ENCODE data around the gene EHD4. TPM values are rescaled to one million over a fixed set of nuclear protein-coding genes. Genes with fewer than 3 reads are reported as not detected.

EHD4 gene
- polyA plus RNA-seq, 3 donors = 12.8 to 16.0 (median 14.2) TPM

GRCh38 chr15:41961595-41962202 is 10.7 kb downstream of the EHD4 start:
- H3K9me3 Mint-ChIP-seq = no peaks in the 10 kb centered on the region
- no peak overlapping the region for H3K27ac Mint-ChIP-seq
- Histone ChIP-seq H3K4me2 (replicated peaks; ENCODE audit: extremely low read depth, low read length, poor library complexity, severe bottlenecking) (no peak overlapping the region), H3K79me2 (ENCODE audit: insufficient read depth, low read length) (peaks cover 99% of the 10 kb centered on the region), H3K36me3 (replicated peaks in 1 of 2; ENCODE audit: control insufficient read depth in 1 of 2, insufficient read depth in 2 of 2, low read length in 2 of 2) (peaks cover 6 to 16% of the 10 kb centered on the region in 2 donors), H4K20me1 (ENCODE audit: insufficient read depth, low read length) (peaks cover 56% of the 10 kb centered on the region), H2AFZ (ENCODE audit: insufficient read depth, low read depth, low read length, poor library complexity, severe bottlenecking) (no peak overlapping the region), H3K27me3 (ENCODE audit: control insufficient read depth in 2 of 2, insufficient read depth in 2 of 2, low read length in 2 of 2) (no peaks in the 10 kb centered on the region), H3K4me1 (ENCODE audit: control insufficient read depth in 1 of 2, insufficient read depth in 2 of 2, low read length in 2 of 2) (peaks cover 15 to 17% of the 10 kb centered on the region in 2 donors), H3K27ac (ENCODE audit: low read depth in 1 of 2, low read length in 2 of 2) (no peak overlapping the region), H3K9me3 (replicated peaks in 1 of 2; ENCODE audit: control insufficient read depth in 1 of 2, insufficient read depth in 1 of 2, low read length in 2 of 2) (no peaks in the 10 kb centered on the region), H3K4me3 (replicated peaks in 1 of 3; ENCODE audit: low read depth in 2 of 3, low read length in 3 of 3) (no peak overlapping the region), H3K9ac (ENCODE audit: insufficient read depth, low read length, poor library complexity, severe bottlenecking) (peak overlapping the region; percentile 7)
- H3K4me3 Mint-ChIP-seq = no peak overlapping the region
- intact Hi-C loops (cut with micrococcal nuclease) = no loop called here
- no CpG with 5 or more reads among the region's 1 CpG for WGBS (ENCODE audit: insufficient coverage)
- TF ChIP-seq, protein P1, sequence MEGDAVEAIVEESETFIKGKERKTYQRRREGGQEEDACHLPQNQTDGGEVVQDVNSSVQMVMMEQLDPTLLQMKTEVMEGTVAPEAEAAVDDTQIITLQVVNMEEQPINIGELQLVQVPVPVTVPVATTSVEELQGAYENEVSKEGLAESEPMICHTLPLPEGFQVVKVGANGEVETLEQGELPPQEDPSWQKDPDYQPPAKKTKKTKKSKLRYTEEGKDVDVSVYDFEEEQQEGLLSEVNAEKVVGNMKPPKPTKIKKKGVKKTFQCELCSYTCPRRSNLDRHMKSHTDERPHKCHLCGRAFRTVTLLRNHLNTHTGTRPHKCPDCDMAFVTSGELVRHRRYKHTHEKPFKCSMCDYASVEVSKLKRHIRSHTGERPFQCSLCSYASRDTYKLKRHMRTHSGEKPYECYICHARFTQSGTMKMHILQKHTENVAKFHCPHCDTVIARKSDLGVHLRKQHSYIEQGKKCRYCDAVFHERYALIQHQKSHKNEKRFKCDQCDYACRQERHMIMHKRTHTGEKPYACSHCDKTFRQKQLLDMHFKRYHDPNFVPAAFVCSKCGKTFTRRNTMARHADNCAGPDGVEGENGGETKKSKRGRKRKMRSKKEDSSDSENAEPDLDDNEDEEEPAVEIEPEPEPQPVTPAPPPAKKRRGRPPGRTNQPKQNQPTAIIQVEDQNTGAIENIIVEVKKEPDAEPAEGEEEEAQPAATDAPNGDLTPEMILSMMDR (IDR thresholded peaks at IDR 0.05) = no peak
- H3K27me3 Mint-ChIP-seq (ENCODE audit: low read depth in 3 of 3) = no peaks in the 10 kb centered on the region
- DNase-seq = no peak
- H3K36me3 Mint-ChIP-seq = peaks cover 29 to 33% of the 10 kb centered on the region in 2 donors
- peaks cover 30% of the 10 kb centered on the region for H3K4me1 Mint-ChIP-seq

DNA sequence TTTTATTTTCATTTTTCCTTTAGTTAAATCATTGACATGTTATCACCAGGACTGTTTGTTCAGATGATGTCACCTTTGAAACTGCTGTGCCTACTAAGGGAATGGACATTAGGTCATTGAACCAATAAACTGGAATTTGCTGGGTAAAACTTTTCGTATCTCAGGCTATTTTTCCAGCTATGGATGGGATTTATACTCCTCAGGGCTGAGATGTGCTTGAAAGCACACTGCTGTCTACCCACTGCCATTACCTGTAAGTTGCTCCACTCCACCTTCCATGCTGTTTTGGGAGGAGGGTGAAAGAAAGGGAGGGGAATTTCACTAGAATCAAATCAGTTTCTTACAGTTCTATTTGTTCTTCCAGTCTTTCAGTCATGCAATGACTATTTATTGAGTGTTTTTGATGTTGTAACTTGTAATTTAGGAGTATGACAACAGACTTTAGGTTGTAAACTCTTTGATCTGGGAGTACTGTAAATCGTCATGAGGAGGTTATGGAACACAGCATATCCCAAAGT is 11.3 kb downstream of the EHD4 start:
- WGBS (ENCODE audit: insufficient coverage) = no CpG with 5 or more reads among the region's 2 CpGs
- H3K4me2 ChIP-seq (replicated peaks; ENCODE audit: extremely low read depth, low read length, poor library complexity, severe bottlenecking) = no peak overlapping the region

More for the DNA sequence above, 11.3 kb downstream of the EHD4 start:
- no peak overlapping the region for H3K27ac Mint-ChIP-seq
- H3K9me3 Mint-ChIP-seq = no peaks in the 10 kb centered on the region
- H2AFZ ChIP-seq (ENCODE audit: insufficient read depth, low read depth, low read length, poor library complexity, severe bottlenecking) = no peak overlapping the region
- DNase-seq = no peak
- H3K9me3 ChIP-seq (replicated peaks in 1 of 2; ENCODE audit: control insufficient read depth in 1 of 2, insufficient read depth in 1 of 2, low read length in 2 of 2) = no peaks in the 10 kb centered on the region
- H4K20me1 ChIP-seq (ENCODE audit: insufficient read depth, low read length) = peaks cover 56% of the 10 kb centered on the region
- no peaks in the 10 kb centered on the region for H3K27me3 ChIP-seq (ENCODE audit: control insufficient read depth in 2 of 2, insufficient read depth in 2 of 2, low read length in 2 of 2)
- no peak overlapping the region for H3K4me3 ChIP-seq (replicated peaks in 1 of 3; ENCODE audit: low read depth in 2 of 3, low read length in 3 of 3)
- peaks cover 9 to 11% of the 10 kb centered on the region in 2 donors for H3K4me1 ChIP-seq (ENCODE audit: control insufficient read depth in 1 of 2, insufficient read depth in 2 of 2, low read length in 2 of 2)
- H3K4me1 Mint-ChIP-seq = peaks cover 23% of the 10 kb centered on the region
- H3K9ac ChIP-seq (ENCODE audit: insufficient read depth, low read length, poor library complexity, severe bottlenecking) = peak overlapping the region; percentile 7
- peaks cover 33 to 37% of the 10 kb centered on the region in 2 donors for H3K36me3 Mint-ChIP-seq
- intact Hi-C loops (cut with micrococcal nuclease) = no loop called here
- H3K27ac ChIP-seq (ENCODE audit: low read depth in 1 of 2, low read length in 2 of 2) = no peak overlapping the region
- H3K36me3 ChIP-seq (replicated peaks in 1 of 2; ENCODE audit: control insufficient read depth in 1 of 2, insufficient read depth in 2 of 2, low read length in 2 of 2) = peaks cover 6 to 16% of the 10 kb centered on the region in 2 donors
- no peaks in the 10 kb centered on the region for H3K27me3 Mint-ChIP-seq (ENCODE audit: low read depth in 3 of 3)
- H3K79me2 ChIP-seq (ENCODE audit: insufficient read depth, low read length) = peaks cover 99% of the 10 kb centered on the region
- TF ChIP-seq, protein P1 (IDR thresholded peaks at IDR 0.05) = no peak
- H3K4me3 Mint-ChIP-seq = no peak overlapping the region

All from CD14-positive monocyte (primary cell).